Urinary bladder (tissue), 4 donors: ENCODE results near the gene FRAS1. TPM values are rescaled to one million over a fixed set of nuclear protein-coding genes. Genes with fewer than 3 reads are reported as not detected.
"Not testable (repeated sequence)": the region's sequence is repeated elsewhere in the genome, so short reads cannot be mapped to it uniquely, and the experiment has no call there.

Source experiments
- DNase-seq: peaks from one replicate; pipeline ENCODE4 v3.0.0-alpha.2; 2015; ENCODE audit errors: extremely low spot score
- H3K27ac ChIP-seq: one replicate; pipeline ENCODE4 v1.5.1; 2013; ENCODE audit warnings: low read depth, mild to moderate bottlenecking, moderate library complexity
- H3K36me3 ChIP-seq: one replicate; pipeline ENCODE4 v1.6.1; 2013; ENCODE audit warnings: mild to moderate bottlenecking, moderate library complexity; ENCODE audit not compliant: insufficient read depth
- H3K4me1 ChIP-seq: one replicate; pipeline ENCODE4 v1.6.1; 2013; ENCODE audit warnings: mild to moderate bottlenecking, moderate library complexity; ENCODE audit not compliant: insufficient read depth
- H3K4me3 ChIP-seq: one replicate; pipeline ENCODE4 v1.5.1; 2013; ENCODE audit warnings: low read depth, low read length
- WGBS: extraction: QIAGEN DNeasy Blood & Tissue Kit; methylation state at CpG from one replicate; pipeline ENCODE4 v1.1.7; 2013; 5-methylcytosine and 5-hydroxymethylcytosine counted together
- polyA plus RNA-seq: library from polyadenylated mRNA; stranded (reverse); fragments of 200-250 nt; gene quantifications from one replicate; pipeline ENCODE4 v1.2.3, GENCODE V29; 2013
- total RNA-seq: library from RNA; depleted of rRNA; stranded (reverse); fragments of >200 nt; gene quantifications from one replicate; pipeline ENCODE4 v1.2.3, GENCODE V29; 2014
- donor health status: healthy with polysubstance abuse.
- donor health status: healthy.

The FRAS1 gene, protein sequence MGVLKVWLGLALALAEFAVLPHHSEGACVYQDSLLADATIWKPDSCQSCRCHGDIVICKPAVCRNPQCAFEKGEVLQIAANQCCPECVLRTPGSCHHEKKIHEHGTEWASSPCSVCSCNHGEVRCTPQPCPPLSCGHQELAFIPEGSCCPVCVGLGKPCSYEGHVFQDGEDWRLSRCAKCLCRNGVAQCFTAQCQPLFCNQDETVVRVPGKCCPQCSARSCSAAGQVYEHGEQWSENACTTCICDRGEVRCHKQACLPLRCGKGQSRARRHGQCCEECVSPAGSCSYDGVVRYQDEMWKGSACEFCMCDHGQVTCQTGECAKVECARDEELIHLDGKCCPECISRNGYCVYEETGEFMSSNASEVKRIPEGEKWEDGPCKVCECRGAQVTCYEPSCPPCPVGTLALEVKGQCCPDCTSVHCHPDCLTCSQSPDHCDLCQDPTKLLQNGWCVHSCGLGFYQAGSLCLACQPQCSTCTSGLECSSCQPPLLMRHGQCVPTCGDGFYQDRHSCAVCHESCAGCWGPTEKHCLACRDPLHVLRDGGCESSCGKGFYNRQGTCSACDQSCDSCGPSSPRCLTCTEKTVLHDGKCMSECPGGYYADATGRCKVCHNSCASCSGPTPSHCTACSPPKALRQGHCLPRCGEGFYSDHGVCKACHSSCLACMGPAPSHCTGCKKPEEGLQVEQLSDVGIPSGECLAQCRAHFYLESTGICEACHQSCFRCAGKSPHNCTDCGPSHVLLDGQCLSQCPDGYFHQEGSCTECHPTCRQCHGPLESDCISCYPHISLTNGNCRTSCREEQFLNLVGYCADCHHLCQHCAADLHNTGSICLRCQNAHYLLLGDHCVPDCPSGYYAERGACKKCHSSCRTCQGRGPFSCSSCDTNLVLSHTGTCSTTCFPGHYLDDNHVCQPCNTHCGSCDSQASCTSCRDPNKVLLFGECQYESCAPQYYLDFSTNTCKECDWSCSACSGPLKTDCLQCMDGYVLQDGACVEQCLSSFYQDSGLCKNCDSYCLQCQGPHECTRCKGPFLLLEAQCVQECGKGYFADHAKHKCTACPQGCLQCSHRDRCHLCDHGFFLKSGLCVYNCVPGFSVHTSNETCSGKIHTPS (N-terminal part only)
- 20.5 TPM for total RNA-seq
- polyA plus RNA-seq = 0.27 TPM

DNA sequence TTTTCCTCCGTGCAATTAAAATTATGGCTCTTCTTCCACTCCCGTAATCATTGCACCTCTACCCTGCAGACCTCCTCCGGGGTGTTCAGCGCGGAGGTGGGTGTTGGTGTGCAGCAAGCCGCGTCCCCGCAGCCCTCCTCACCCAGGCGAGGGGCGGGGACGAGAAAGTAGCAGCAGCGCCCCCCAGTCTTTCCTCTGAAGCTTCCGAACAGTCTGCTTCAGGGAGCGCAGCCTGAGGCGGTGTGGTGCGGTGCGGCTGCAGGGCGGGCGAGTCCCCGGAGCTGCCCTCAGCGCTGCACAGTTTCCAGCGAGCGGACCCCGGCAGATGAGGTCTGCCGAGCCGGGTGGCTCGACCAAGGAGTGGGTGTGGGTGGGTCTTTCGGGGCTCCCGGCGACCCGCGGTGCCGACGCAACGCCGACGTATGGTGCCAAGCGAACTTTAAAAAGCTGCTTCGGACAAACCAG lies at the start of gene FRAS1:
Gene FRAS1 (plus strand): TSS at position 189 of the 465 bp plus-strand sequence. CDS start 687 bp downstream, outside the sequence.
- peak; percentile 20 for DNase-seq
- H3K4me3 ChIP-seq = peak within 1 kb of the TSS; percentile 52
- no peak within 1 kb of the TSS for H3K27ac ChIP-seq
- H3K36me3 ChIP-seq = no peaks in the 10 kb centered on the region
- no peaks in the 10 kb centered on the region for H3K4me1 ChIP-seq
- WGBS = under 1% methylated on average over 39 of the region's 39 CpGs

DNA sequence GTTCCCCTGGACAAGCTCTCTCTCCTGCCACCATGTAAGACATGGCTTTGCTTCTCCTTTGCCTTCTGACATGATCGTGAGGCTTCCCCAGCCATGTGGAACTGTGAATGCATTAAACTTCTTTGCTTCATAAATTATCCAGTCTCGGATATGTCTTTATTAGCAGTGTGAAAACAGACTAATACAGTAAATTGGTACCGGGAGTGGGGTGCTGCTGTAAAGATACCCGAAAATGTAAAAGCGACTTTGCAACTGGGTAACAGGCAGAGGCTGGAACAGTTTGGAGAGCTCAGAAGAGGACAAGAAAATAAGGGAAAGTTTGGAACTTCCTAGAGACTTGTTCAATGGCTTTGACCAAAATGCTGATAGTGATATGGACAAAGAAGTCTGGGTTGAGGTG lies 46.1 kb upstream of the FRAS1 start:
- not testable (repeated sequence) for H3K4me3 ChIP-seq, H3K36me3 ChIP-seq, H3K4me1 ChIP-seq, H3K27ac ChIP-seq, DNase-seq
- WGBS = 86% methylated on average over 5 of the region's 5 CpGs

DNA sequence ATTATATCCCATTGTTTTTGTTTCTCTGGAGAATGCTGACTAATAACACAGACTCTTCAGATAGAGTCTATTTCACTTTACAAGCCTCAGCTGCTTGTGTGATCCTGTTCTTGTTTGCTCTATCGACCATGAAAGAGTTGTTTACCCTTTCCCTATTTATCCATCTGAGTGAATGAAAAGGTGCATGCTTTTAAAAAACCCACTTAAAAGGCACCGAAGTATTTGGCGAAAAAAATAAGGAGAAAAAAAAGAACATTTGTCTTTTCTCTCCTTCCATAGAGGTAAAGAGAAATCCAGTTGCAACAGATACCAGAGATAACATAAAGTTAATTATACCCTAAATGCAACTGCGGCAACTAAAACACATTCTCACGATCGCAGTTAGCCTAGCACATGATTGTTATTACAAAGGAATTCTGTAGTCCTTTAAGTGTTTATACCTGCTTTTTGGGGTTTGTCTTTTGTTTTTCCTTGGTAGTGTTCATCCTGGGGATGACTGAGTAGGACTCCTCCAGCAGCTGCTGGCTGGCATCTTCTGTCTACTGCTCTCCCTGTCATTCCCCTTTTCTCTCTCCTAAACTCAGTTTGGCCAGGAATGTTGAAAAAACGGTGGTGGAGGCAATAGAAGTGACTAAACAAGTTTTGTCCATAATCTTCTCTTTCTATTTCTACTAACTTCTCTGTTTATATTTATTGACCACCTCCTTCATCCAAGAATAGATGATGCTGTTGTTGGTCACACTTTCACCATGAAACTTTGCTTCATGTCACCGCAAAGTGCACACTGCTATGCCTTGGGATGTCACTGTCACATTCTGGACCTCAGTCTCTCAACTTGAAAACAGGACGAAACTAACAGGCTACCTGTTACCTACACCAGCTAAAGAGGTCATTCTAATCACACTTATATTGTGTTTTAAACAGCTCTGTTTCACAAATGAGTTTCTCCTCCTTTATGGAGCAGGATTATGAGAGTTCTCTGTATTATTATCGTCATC lies 41.9 kb upstream of the FRAS1 start:
- Histone ChIP-seq H3K4me1 (no peaks in the 10 kb centered on the region), H3K27ac (no peak overlapping the region), H3K36me3 (no peaks in the 10 kb centered on the region), H3K4me3 (no peak overlapping the region)
- 69% methylated on average over 10 of the region's 10 CpGs for WGBS
- DNase-seq = no peak

DNA sequence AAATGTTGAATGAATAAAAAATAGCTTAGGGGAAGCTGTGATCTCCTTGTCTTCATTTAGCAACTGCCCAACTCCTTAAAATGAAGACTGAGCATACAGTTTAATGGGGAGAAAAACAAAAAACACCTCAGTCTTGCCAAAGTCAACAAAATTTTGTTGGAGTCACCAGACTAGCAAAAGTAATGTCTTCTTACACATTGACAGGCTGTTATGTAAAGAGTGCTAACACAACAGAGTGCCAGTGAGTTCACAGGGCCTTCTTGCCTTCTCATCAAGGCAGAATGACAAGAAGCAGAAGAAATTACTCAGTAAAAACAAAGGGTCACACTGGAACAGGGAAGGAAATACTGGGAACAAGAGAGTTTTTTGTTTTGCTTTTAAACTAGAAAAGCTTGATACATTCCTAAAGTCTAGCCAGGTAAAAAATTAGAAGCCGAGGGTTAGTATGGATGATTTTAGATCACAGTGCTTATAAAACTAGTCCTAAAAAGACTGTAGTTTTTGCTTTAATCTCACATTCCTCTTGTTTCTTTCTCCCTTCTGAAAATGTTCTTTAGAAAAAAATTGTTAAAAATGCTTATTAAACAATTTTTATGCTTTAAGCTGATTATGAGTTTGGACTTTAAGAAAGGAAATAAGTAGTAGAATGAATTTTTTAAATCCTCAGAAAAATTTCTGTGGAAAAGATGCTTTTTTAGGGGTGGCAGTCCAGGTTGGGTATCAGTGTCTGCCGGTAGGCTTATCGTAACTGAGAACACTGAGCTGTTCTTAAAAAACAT lies 38.7 kb upstream of the FRAS1 start:
- H3K27ac ChIP-seq = no peak overlapping the region
- no peaks in the 10 kb centered on the region for H3K36me3 ChIP-seq
- 95% methylated on average over 3 of the region's 3 CpGs for WGBS
- no peak for DNase-seq
- H3K4me1 ChIP-seq = no peaks in the 10 kb centered on the region
- H3K4me3 ChIP-seq = no peak overlapping the region

DNA sequence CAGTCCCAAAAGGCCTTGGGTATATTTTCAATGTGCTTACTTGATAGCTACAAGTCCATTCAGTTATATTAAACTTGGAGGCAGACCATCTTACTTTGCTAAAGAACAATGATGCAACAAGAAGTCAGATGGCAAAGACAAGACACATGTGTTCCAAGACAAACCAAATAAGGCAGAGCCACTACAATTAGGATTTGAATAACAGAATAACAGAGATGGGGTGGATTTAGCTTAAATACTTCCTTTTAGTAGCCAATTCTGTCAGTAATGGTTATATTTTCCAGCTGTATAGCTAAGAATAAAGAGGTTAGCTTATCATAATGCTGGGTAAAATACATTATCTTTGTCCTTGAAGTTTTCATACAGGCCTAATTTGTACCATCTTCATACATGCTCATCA lies 37.7 kb upstream of the FRAS1 start:
- DNase-seq = no peak
- no peak overlapping the region for H3K27ac ChIP-seq
- H3K4me1 ChIP-seq = no peaks in the 10 kb centered on the region
- no peak overlapping the region for H3K4me3 ChIP-seq
- H3K36me3 ChIP-seq = no peaks in the 10 kb centered on the region

DNA sequence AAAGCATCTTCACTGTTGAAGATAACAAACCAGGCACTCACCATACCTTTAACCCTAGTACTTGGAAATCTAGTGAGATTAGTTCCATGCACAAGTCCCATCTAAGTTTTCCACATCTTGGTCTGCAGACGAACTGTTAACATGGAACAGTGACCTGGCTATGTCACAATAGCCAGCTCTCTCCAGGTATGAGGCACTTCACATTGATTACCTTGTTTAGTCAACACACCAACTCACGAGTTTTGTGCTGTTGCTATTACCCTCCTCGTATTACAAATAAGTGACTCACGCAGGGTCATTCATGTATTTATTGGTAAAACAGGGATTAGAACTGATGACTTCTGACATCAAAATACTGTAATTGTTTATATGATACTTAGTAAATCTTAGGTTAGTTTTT lies 36.4 kb upstream of the FRAS1 start:
- Histone ChIP-seq H3K27ac (no peak overlapping the region), H3K4me1 (no peaks in the 10 kb centered on the region), H3K36me3 (no peaks in the 10 kb centered on the region), H3K4me3 (no peak overlapping the region)
- WGBS = 87% methylated on average over 4 of the region's 4 CpGs
- DNase-seq = no peak

DNA sequence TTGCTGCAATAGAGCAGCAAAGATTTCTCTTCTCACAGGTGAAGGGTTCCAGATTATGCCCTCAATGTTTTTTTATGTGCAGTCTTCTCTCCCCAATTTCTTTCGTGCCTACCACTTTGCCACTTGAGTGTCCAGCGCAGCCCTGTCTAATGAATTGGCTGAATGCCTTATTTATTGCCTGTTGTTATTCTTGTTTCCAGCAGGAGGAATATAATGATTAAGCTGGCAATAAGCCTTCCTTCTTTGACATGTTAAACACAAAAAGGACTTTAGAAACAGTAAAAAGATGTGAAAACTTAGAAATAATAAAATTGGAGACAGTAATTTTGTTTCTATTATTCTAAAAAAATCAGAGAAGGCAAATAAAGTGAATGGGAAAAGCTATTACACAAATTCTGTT lies 34.6 kb upstream of the FRAS1 start:
- Histone ChIP-seq H3K4me3 (no peak overlapping the region), H3K4me1 (no peaks in the 10 kb centered on the region), H3K27ac (no peak overlapping the region), H3K36me3 (no peaks in the 10 kb centered on the region)
- 77% methylated on average over 2 of the region's 2 CpGs for WGBS
- no peak for DNase-seq

DNA sequence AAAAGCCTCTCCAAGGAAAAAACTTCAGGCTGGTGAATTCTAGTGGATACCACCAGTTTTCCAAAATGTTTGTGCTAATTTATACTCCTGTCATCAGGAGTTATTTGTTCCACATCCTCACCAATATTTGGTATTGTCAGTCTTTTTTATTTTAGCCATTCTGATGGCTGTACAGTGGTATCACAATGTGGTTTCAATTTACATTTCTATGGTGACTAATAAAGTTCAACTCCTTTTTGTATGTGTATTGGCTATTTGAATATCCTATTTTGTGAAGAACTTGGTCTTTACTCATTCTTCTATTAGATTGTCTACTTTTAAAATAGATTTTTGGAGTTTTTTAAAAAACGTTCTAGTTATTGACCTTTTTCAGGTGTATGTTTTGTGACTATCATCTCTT lies 33.0 kb upstream of the FRAS1 start:
- no peak for DNase-seq
- no peaks in the 10 kb centered on the region for H3K4me1 ChIP-seq
- 52% methylated on average over 1 of the region's 1 CpG for WGBS
- no peaks in the 10 kb centered on the region for H3K36me3 ChIP-seq
- H3K27ac ChIP-seq = no peak overlapping the region
- no peak overlapping the region for H3K4me3 ChIP-seq

DNA sequence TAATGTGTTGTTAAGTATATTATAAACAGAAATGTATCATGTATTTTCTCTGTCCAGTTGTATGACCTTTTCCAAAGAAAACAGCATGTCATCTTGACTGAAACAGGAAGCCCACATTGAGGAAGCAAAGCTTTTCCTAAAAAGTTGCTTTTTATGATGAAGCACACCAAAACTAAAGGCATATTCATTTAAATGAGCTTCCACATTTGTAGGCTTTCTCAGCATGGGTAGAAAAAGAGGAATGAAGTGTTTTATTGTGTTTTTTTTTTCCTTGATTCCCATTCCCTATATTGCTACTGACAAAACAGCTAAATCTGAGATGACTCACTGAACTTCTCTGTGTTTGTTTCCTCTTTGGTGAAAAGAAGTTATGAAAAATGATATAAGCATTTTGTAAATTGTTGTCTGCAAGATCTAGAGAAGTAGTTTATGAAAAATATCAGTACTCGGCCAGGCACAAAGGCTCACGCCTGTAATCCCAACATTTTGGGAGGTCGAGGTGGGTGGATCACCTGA lies 32.5 kb upstream of the FRAS1 start:
- no peak for DNase-seq
- no peak overlapping the region for H3K4me3 ChIP-seq
- no peaks in the 10 kb centered on the region for H3K4me1 ChIP-seq
- no peaks in the 10 kb centered on the region for H3K36me3 ChIP-seq
- whole genome bisulfite sequencing = 87% methylated on average over 3 of the region's 3 CpGs
- H3K27ac ChIP-seq = no peak overlapping the region

DNA sequence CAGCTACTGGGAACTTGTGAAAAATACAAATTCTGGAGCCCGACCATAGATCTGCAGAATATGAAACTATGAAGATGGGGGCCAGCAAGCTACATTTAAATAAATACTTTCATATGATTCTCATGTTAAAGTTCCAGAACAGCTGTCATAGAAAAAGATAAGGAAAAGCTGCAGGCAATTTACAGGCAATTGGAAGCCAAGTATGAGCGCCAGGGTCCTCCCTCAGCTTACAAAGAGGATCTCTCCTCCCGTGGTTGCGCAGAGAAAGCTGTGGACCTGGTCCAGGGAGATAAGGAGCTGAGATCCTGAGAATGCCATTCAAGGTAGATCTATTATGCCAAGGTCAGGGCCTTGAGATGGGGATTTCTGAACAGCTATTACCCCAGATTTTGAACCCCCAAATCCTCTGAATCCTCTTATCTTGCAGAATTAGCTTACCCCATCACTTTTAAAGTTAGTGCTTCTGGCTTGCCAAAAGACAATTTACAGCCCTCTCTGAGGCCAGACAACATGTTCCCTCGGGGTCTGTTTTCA lies 25.6 kb upstream of the FRAS1 start:
- WGBS = 37% methylated on average over 5 of the region's 5 CpGs
- no peak for DNase-seq
- Histone ChIP-seq H3K36me3 (no peaks in the 10 kb centered on the region), H3K4me3 (no peak overlapping the region), H3K4me1 (no peaks in the 10 kb centered on the region), H3K27ac (no peak overlapping the region)

DNA sequence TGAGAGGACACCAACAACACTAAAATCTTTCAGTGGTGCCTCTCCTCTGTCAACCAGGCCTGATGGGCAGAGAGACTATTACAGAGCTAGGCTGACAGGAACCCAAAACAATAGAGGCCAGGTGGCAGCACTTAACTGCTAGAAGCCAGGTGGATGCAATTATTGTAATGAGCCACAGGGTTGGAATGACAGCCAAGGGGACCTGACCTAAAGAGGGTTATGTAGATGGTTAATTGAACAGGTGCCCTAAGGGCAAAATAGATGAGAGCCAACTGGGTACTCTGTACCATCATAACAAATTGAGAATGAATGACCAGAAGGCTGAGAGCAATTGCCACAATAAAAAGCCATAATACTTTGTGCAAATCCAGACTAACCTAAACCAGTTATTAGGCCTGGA lies 24.7 kb upstream of the FRAS1 start:
- no peak overlapping the region for H3K4me3 ChIP-seq
- no peak for DNase-seq
- no peak overlapping the region for H3K27ac ChIP-seq
- H3K36me3 ChIP-seq = no peaks in the 10 kb centered on the region
- no peaks in the 10 kb centered on the region for H3K4me1 ChIP-seq

DNA sequence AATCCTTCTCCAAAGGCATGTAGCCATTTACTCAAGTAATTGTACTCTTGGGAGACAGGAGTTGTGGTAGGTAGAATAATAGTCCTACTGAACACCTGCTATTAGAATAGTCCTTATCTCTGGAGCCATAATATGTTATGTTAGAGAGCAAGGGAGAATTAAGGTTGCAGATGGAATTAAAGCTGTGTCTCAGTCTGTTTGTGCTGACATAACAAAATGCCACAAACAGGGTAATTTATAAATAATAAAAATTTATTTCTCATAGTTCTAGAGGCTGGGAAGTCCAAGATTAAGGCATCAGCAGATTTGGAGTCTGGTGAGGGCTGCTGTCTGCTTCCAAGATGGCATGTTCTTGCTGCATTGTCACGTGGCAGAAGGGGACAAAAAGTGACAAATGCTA lies 24.2 kb upstream of the FRAS1 start:
- H3K4me3 ChIP-seq = no peak overlapping the region
- no peak for DNase-seq
- no peaks in the 10 kb centered on the region for H3K4me1 ChIP-seq
- H3K36me3 ChIP-seq = no peaks in the 10 kb centered on the region
- WGBS = 83% methylated on average over 1 of the region's 1 CpG
- H3K27ac ChIP-seq = no peak overlapping the region
